NT2/D1 (cell line): ENCODE data around the gene RGS17.

Source experiments
- DNase-seq: peaks from one replicate; pipeline ENCODE4 v3.0.0-alpha.2; 2011; ENCODE audit warnings: low read depth, low spot score
- H3K27me3 ChIP-seq: 2 replicates; pipeline ENCODE4 v1.6.0; 2011; ENCODE audit warnings: mild to moderate bottlenecking; ENCODE audit not compliant: insufficient read length, insufficient read depth
- H3K36me3 ChIP-seq: 2 replicates; pipeline ENCODE4 v1.6.1; 2011; ENCODE audit warnings: mild to moderate bottlenecking, low read length, mixed read lengths; ENCODE audit not compliant: insufficient read depth, insufficient read length
- H3K4me1 ChIP-seq: 2 replicates; pipeline ENCODE4 v1.5.1; 2011; ENCODE audit not compliant: insufficient read depth, insufficient read length
- H3K4me3 ChIP-seq: 2 replicates; pipeline ENCODE4 v1.5.1; 2011; ENCODE audit warnings: low read depth; ENCODE audit not compliant: insufficient read length
- H3K9ac ChIP-seq: 2 replicates; pipeline ENCODE4 v1.6.0; 2011; ENCODE audit warnings: low read depth; ENCODE audit not compliant: insufficient read length
- H3K9me3 ChIP-seq: 2 replicates; pipeline ENCODE4 v1.5.1; 2011; ENCODE audit warnings: mild to moderate bottlenecking, low read length; ENCODE audit not compliant: insufficient read depth
- SUZ12 ChIP-seq: IDR thresholded peaks from 2 replicates; pipeline ENCODE4 v1.6.1; 2011; ENCODE audit not compliant: insufficient read length, insufficient read depth; ENCODE audit errors: extremely low read depth
- YY1 ChIP-seq: IDR thresholded peaks from 2 replicates; pipeline ENCODE4 v1.6.1; 2011; ENCODE audit not compliant: insufficient read length, insufficient read depth
- ZNF274 ChIP-seq: IDR thresholded peaks from 2 replicates; pipeline ENCODE4 v1.6.1; 2011; ENCODE audit warnings: mild to moderate bottlenecking, low read depth, low read length

RGS17 gene

DNA sequence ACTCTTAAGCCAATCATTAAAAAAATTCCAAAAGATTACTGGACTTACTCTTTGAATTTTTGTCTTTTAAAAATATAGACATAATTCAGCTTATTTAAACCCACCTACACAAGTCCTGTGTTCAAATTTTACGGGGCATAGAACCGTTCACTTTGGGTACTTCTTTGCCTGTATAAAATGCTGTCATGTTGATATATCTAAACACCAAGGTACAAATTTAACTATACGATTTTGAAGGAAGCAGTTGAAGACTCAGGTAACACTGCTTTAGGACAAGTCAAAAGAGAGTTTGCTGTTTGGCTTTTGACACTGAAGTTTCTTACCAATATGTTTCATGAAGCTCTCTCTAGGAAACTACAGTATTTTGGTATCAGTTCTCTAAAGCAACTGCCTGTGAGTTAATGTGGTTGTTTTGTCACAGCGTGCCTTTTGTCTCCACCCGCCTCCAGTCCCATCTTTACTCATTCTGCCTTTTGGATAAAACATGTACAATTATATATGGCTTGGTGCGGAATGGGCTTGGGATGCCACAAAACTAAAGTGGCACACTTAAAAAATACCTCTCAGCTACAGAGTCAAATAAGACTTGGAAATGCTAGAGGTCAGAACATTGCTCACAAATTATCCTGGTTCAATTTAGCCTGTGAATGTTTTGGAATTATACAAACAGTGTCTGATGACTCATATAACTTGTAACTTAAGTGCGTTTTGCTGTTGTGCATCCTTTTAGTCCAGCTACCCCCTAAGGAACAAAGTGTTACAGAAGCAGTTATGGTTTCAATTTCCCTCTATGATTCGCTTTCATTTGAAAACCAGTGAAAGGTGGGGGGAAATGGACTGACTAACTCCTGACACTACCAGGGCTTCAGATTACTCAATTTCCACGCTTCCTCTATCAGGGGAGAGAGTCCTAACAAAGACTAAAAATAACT, 38.7 kb downstream of the RGS17 start:
- TF ChIP-seq ZNF274: no peak
- no peak for TF ChIP-seq YY1
- TF ChIP-seq SUZ12: no peak
- H3K9me3 ChIP-seq: no peaks in the 10 kb centered on the region
- no peak for DNase-seq
- no peaks in the 10 kb centered on the region for H3K36me3 ChIP-seq
- H3K4me3 ChIP-seq: no peak overlapping the region
- H3K27me3 ChIP-seq: no peaks in the 10 kb centered on the region
- H3K9ac ChIP-seq: no peak overlapping the region
- H3K4me1 ChIP-seq: no peaks in the 10 kb centered on the region

DNA sequence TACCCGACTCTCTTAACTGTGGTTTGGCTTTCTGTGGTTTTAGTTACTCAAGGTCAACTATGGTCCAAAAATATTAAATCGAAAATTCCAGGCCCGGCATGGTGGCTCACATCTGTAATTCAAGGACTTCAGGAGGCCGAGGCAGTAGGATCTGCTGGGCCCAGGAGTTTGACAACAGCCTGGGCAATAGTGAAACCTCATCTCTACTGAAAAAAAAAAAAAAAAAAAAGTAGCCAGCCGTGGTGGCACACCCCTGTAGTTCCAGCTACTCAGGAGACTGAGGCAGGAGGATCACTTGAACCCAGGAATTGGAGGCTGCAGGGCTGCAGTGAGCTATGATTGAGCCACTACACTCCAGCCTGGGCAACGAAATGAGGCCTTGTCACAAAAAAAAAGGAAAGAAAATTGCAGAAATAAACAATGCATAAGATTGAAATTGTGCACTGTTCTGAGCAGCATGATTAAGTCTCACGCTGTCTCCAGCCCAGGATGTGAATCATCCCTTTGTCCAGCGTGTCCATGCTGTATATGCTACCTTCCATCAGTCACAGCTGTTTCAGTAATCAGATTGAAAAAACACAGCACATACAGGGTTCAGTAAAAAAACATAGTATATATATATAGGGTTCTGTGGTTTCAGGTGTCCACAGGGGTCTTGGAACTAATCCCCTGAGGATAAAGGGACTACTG, 40.7 kb downstream of the RGS17 start:
- H3K9ac ChIP-seq: no peak overlapping the region
- H3K27me3 ChIP-seq: no peaks in the 10 kb centered on the region
- H3K4me3 ChIP-seq: no peak overlapping the region
- H3K4me1 ChIP-seq: no peaks in the 10 kb centered on the region
- no peaks in the 10 kb centered on the region for H3K9me3 ChIP-seq
- H3K36me3 ChIP-seq: no peaks in the 10 kb centered on the region
- DNase-seq: no peak
- no peak for TF ChIP-seq SUZ12
- TF ChIP-seq YY1: no peak
- no peak for TF ChIP-seq ZNF274

DNA sequence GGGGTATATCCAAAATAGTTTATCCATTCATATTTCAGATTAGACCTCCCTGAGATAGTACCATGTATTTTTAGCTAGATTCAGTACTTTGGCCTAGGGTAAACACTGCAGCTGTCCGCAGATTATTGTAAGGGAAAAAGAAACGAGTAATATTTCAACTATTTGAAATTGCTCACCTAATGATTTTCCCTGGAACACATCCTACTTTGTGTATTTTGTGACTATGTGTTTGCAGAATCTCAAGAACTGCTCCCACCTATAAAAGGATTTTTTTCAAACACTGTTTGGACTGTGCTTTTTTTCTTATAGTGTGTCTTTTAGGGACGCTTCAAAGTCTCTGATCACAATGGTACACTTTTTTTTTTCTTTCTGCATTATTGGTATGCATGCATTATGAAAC, 42.3 kb downstream of the RGS17 start:
- H3K27me3 ChIP-seq: no peaks in the 10 kb centered on the region
- H3K4me3 ChIP-seq: no peak overlapping the region
- H3K36me3 ChIP-seq: no peaks in the 10 kb centered on the region
- H3K9ac ChIP-seq: no peak overlapping the region
- DNase-seq: no peak
- no peaks in the 10 kb centered on the region for H3K4me1 ChIP-seq
- TF ChIP-seq YY1 (no peak), SUZ12 (no peak), ZNF274 (no peak)
- no peaks in the 10 kb centered on the region for H3K9me3 ChIP-seq

DNA sequence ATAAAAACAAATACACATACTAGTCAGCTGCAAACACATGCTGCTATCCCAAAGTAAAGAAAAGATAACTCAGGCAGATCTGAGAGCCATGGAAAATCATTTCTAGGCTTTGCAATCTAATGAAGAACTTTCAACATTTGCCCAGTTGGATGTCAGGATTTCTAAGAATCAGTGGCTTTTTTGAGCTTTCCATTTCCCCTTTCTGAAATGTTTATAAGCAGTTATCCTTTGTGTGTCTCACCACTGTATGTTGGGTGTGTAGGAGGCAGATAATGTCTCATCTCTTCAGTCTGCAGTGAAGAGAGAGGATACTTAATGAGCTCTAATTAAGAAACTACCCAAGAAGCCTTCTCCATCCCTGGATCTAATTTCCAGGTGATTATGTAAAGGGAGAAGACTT, 43.6 kb downstream of the RGS17 start:
- no peaks in the 10 kb centered on the region for H3K4me1 ChIP-seq
- H3K4me3 ChIP-seq: no peak overlapping the region
- TF ChIP-seq YY1 (no peak), SUZ12 (no peak), ZNF274 (no peak)
- H3K9me3 ChIP-seq: no peaks in the 10 kb centered on the region
- DNase-seq: no peak
- no peaks in the 10 kb centered on the region for H3K27me3 ChIP-seq
- H3K36me3 ChIP-seq: no peaks in the 10 kb centered on the region
- H3K9ac ChIP-seq: no peak overlapping the region

DNA sequence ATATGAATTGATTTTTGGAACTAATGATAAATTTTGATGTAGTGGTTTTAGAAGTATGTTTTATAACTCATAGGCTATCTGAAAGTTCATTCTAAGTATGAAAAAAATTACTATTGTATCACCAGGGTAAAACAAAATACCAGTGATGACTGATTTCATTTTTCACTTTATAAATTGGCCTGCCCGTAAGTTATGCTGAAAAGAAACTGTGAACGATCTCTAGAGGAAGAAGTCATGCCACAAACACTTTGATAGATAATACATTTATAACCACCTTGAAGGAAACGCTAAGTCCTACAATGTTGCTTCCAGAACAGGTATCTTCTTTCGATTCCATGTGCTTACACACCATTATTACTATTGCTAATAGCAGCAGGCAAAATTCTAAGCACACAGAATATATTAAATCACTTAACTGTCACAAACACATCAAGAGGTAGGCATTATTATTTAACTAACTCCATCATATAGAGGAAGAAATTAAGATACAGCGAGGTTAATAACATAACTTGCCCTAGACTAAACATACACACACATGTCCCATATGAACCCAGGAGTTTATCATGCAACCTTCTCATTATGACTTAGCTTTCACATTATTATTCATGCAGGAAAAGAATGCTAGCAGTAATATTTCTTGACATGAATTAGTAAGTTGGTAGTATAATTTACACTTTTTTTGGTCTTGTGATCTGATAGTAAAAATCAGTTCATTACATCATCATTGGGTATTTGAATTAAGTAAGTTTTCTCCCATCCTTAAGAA, 44.7 kb downstream of the RGS17 start:
- TF ChIP-seq SUZ12 (no peak), YY1 (no peak), ZNF274 (no peak)

DNA sequence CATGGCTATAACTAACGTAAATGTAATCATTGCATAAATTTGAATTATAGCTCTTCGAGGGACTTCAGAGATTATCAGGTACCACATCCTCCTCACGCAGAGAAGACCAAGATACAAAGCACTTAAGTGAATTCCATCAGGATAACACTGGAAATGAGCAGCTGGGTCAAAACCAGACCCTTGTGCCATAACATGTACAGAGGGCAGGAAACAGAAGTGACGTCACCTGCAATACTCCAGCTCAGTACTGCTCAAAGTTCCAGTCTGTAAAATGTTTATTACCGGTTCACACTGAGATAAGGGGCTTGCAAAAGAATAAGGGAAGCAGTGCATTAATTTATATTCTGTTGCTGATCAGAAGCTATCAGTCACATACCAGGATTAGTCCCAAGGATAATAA, 45.8 kb downstream of the RGS17 start:
- no peaks in the 10 kb centered on the region for H3K36me3 ChIP-seq
- no peak for TF ChIP-seq SUZ12
- TF ChIP-seq YY1: no peak
- no peak for TF ChIP-seq ZNF274
- no peak overlapping the region for H3K4me3 ChIP-seq
- DNase-seq: no peak
- no peaks in the 10 kb centered on the region for H3K27me3 ChIP-seq
- no peaks in the 10 kb centered on the region for H3K4me1 ChIP-seq
- H3K9me3 ChIP-seq: no peaks in the 10 kb centered on the region
- no peak overlapping the region for H3K9ac ChIP-seq

More for the DNA sequence above, 44.7 kb downstream of the RGS17 start:
- Histone ChIP-seq H3K9me3 (no peaks in the 10 kb centered on the region), H3K4me3 (no peak overlapping the region), H3K4me1 (no peaks in the 10 kb centered on the region), H3K36me3 (no peaks in the 10 kb centered on the region), H3K9ac (no peak overlapping the region), H3K27me3 (no peaks in the 10 kb centered on the region)
- DNase-seq: no peak

DNA sequence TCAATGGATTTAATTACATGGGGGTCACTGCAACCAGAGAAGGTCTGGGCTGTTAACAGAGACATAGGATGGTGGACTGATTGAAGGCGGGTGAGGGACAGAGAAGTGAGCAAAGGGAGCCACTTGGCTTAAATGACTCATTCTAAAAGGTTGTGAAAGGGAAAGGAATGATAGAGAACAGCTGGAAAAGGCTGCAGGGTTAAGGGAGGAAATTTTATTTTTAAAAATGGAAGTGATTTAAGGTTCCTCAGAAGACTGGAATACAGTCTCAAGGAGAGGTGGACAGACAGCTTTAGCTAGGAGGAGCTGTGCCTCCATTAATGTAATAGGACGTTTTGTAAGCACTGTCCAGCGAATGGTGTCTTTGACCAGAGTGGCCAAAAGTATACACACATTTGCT, 46.7 kb downstream of the RGS17 start:
- Histone ChIP-seq H3K9me3 (no peaks in the 10 kb centered on the region), H3K9ac (no peak overlapping the region), H3K4me1 (no peaks in the 10 kb centered on the region), H3K4me3 (no peak overlapping the region), H3K36me3 (no peaks in the 10 kb centered on the region), H3K27me3 (no peaks in the 10 kb centered on the region)
- no peak for DNase-seq
- no peak for TF ChIP-seq SUZ12
- no peak for TF ChIP-seq YY1
- TF ChIP-seq ZNF274: no peak
